ENCODE data around the gene NHERF1. TPM values are rescaled to one million over a fixed set of nuclear protein-coding genes. Genes with fewer than 3 reads are reported as not detected.
A peak's percentile ranks its signal among the peaks of the same experiment; 100 is the strongest.

NHERF1 gene
- total and polyA plus RNA-seq, 9 of the 15 experiments (the other 6 are each of a cell fraction or from before 2014, with no cell fraction given), result 11.4 to 79.9 (median 36.9) TPM

- ChIA-PET POLR2A (interaction anchor here (0.6 to 2.7 kb wide), 5 partner anchors 8 to 154 kb away, joined by 3 to 22 read pairs (median 4); no protein-coding TSS in a partner anchor), CTCF (ENCODE audit: low intra/inter-chr PET ratio) (no interaction called here)
- H3K4me3 ChIP-seq, result no peak overlapping the region
- no peak overlapping the region for H3K4me2 ChIP-seq (ENCODE audit: insufficient read depth, low read length)
- no peak for FAIRE-seq
- no peak overlapping the region for H3K27ac ChIP-seq (ENCODE audit: extremely low read depth, low read depth, low read length)
- BruUV-seq (replicated peaks), result no TSS peak
- H3K9ac ChIP-seq (ENCODE audit: insufficient read depth in 1 of 2, low read depth in 2 of 2, low read length in 2 of 2), result peak overlapping the region in 1 of 2 experiments; percentile 87; a peak in 2 of 4 replicates
- H3K4me1 ChIP-seq (replicated peaks in 1 of 2; ENCODE audit: control insufficient read depth in 2 of 2, insufficient read depth in 2 of 2, low read length in 2 of 2), result peaks cover 29 to 64% of the 10 kb centered on the region in 2 experiments
- intact Hi-C loops (cut with micrococcal nuclease), result no loop called here
- peaks cover 25% of the 10 kb centered on the region; the same call in 1 of the 2 replicates for H4K20me1 ChIP-seq (replicated peaks; ENCODE audit: control insufficient read depth, insufficient read depth, low read length)
- DNase-seq (ENCODE audit: extremely low read depth in 1 of 4, low spot score in 3 of 4), result no peak
- in situ Hi-C loops (cut with MboI), result no loop called here
- peaks cover 51% of the 10 kb centered on the region for H3K79me2 ChIP-seq (ENCODE audit: control insufficient read depth, insufficient read depth, low read length)
- peaks cover 20% of the 10 kb centered on the region for H3K9me1 ChIP-seq (ENCODE audit: control insufficient read depth, insufficient read depth, low read length)
- H3K36me3 ChIP-seq (ENCODE audit: control insufficient read depth, insufficient read depth, low read length), result peaks cover 24% of the 10 kb centered on the region; the same call in 2 of the 3 replicates
- WGBS (ENCODE audit: insufficient coverage, low coverage, missing lambda C conversion rate), result 58% methylated on average over 4 of the region's 5 CpGs
- H2AFZ ChIP-seq (ENCODE audit: low read depth, low read length), result no peak overlapping the region
- no peaks in the 10 kb centered on the region for H3K9me3 ChIP-seq (replicated peaks; ENCODE audit: control insufficient read depth, insufficient read depth, low read depth, low read length)
- H3K27me3 ChIP-seq (ENCODE audit: control insufficient read depth in 2 of 2, insufficient read depth in 2 of 2, low read length in 2 of 2), result no peaks in the 10 kb centered on the region
- ATAC-seq, result no peak
- no peak for TF ChIP-seq ZNF431 (CRISPR knock-in tag; IDR thresholded peaks at IDR 0.05)
- TF ChIP-seq PRDM10 (IDR thresholded peaks at IDR 0.05; ENCODE audit: partially characterized antibody), result peak; percentile 15
These were observed 13.0 kb downstream of the NHERF1 start for GRCh38 chr17:74761419-74761818.
